Sigmoid colon (tissue), 7 donors: Measurements from ENCODE around the gene METRN. TPM values are rescaled to one million over a fixed set of nuclear protein-coding genes. Genes with fewer than 3 reads are reported as not detected.

Experiments used
- DNase-seq: peaks from one replicate; pipeline ENCODE4 v3.0.0-alpha.2; 2019
- H3K27ac ChIP-seq, 4 donors: fragments of 200-600 bp; sonication (generic); one replicate each; pipeline ENCODE4 v1.5.1; 2016 to 2019; ENCODE audit warnings: mild to moderate bottlenecking in 1 of 4
- H3K27me3 ChIP-seq, 3 donors: fragments of 200-600 bp; sonication (generic); one replicate each; pipeline ENCODE4 v1.5.1; 2019; ENCODE audit warnings: mild to moderate bottlenecking in 1 of 3
- H3K36me3 ChIP-seq, 4 donors: fragments of 200-600 bp; sonication (generic); one replicate each; pipeline ENCODE4 v1.5.1; 2016 to 2019
- H3K4me1 ChIP-seq, 4 donors: fragments of 200-600 bp; sonication (generic); one replicate each; pipeline ENCODE4 v1.5.1; 2017 to 2019
- H3K4me3 ChIP-seq, 4 donors: fragments of 200-600 bp; sonication (generic); one replicate each; pipeline ENCODE4 v1.5.1; 2017 to 2019; ENCODE audit warnings: mild to moderate bottlenecking in 2 of 4, moderate library complexity in 1 of 4
- H3K9me3 ChIP-seq, 4 donors: fragments of 200-600 bp in 3 of 4; sonication (generic) in 3 of 4; one replicate each; pipeline versions ENCODE4 v1.5.1 to v1.6.1; 2013 to 2019
- CTCF ChIP-seq, 4 experiments: fragments of 450-650 bp in 3 of 4; fragments of 200-600 bp in 1 of 4; IDR thresholded peaks; one replicate each; pipeline ENCODE4 v1.5.1; 2016 to 2019; ENCODE audit warnings: antibody characterized with exemption in 4 of 4, mild to moderate bottlenecking in 3 of 4, moderate library complexity in 2 of 4
- EP300 ChIP-seq, 4 donors: sonication (generic); formaldehyde crosslinking; IDR thresholded peaks; one replicate each; pipeline ENCODE4 v1.6.1; 2017; ENCODE audit warnings: antibody characterized with exemption in 4 of 4
- POLR2A ChIP-seq, 2 donors: fragments of 450-650 bp; IDR thresholded peaks; one replicate each; pipeline ENCODE4 v1.6.1; 2016; ENCODE audit warnings: antibody characterized with exemption in 2 of 2, mild to moderate bottlenecking in 2 of 2, moderate library complexity in 2 of 2
- POLR2AphosphoS5 ChIP-seq, 4 donors: sonication (generic); formaldehyde crosslinking; IDR thresholded peaks; one replicate each; pipeline ENCODE4 v1.6.1; 2017; ENCODE audit warnings: antibody characterized with exemption in 4 of 4
- WGBS, 2 donors: extraction: QIAGEN DNeasy Blood & Tissue Kit; methylation state at CpG; one replicate each; pipeline ENCODE4 v1.1.7; 2013; 5-methylcytosine and 5-hydroxymethylcytosine counted together
- intact Hi-C: fragments of 100-400 bp; cut with DNase I; formaldehyde crosslinking; loops from one replicate; pipeline ENCODE4 v1.15.1; 2023
- polyA plus RNA-seq, 3 donors: library from polyadenylated mRNA; stranded (reverse); fragments of 200-250 nt; gene quantifications; one replicate each; pipeline ENCODE4 v1.2.3, GENCODE V29; 2013
- total RNA-seq, 4 donors: library from RNA; depleted of rRNA; stranded (reverse); fragments of >200 nt; gene quantifications; one replicate each; pipeline ENCODE4 v1.1.0, GENCODE V29; 2016
- donor health status: healthy with polysubstance abuse.
- donor health status: Bipolar disorder and iron deficiency.
- donor health status: healthy.

The METRN gene
- total and polyA plus RNA-seq, 7 donors, result 16.5 to 49.9 (median 31.8) TPM

GRCh38 chr16:668519-669171 lies 46.3 kb upstream of the METRN start:
- H3K4me1 ChIP-seq, result peaks cover 0 to 28% (median 22%) of the 10 kb centered on the region in 4 donors
- peak overlapping the region; percentile 82 to 94 (median 86) for H3K27ac ChIP-seq
- TF ChIP-seq EP300 (IDR thresholded peaks at IDR 0.05) (no peak), POLR2AphosphoS5 (IDR thresholded peaks at IDR 0.05) (no peak), POLR2A (IDR thresholded peaks at IDR 0.05) (no peak), CTCF (IDR thresholded peaks at IDR 0.05) (no peak)
- no peaks in the 10 kb centered on the region for H3K9me3 ChIP-seq
- intact Hi-C loops, result loop anchor here (10.0 kb wide), 1 partner anchor 284 kb away; the partner anchor contains the start of gene PGAP6
- no peaks in the 10 kb centered on the region for H3K27me3 ChIP-seq
- H3K4me3 ChIP-seq, result peak overlapping the region; percentile 62 to 99 (median 86)
- WGBS, 2 donors, result 5 to 10% methylated on average over 50 of the region's 50 CpGs
- H3K36me3 ChIP-seq, result peaks cover 33 to 43% (median 39%) of the 10 kb centered on the region in 4 donors
- DNase-seq, result no peak

GRCh38 chr16:669666-670065 lies 45.3 kb upstream of the METRN start:
- WGBS, 2 donors, result 95 to 96% methylated on average over 13 of the region's 13 CpGs
- no peak for TF ChIP-seq CTCF (IDR thresholded peaks at IDR 0.05)
- no peak for TF ChIP-seq POLR2AphosphoS5 (IDR thresholded peaks at IDR 0.05)
- no peak for TF ChIP-seq EP300 (IDR thresholded peaks at IDR 0.05)
- no peak for TF ChIP-seq POLR2A (IDR thresholded peaks at IDR 0.05)

GRCh38 chr16:670485-671352 lies 44.2 kb upstream of the METRN start:
- H3K27ac ChIP-seq, result no peak overlapping the region
- no peaks in the 10 kb centered on the region for H3K9me3 ChIP-seq
- TF ChIP-seq CTCF (IDR thresholded peaks at IDR 0.05), result no peak
- no peak for TF ChIP-seq EP300 (IDR thresholded peaks at IDR 0.05)
- no peak for TF ChIP-seq POLR2AphosphoS5 (IDR thresholded peaks at IDR 0.05)
- TF ChIP-seq POLR2A (IDR thresholded peaks at IDR 0.05), result no peak
- intact Hi-C loops, result no loop called here
- no peak overlapping the region for H3K4me3 ChIP-seq
- WGBS, 2 donors, result 92 to 93% methylated on average over 52 of the region's 52 CpGs
- H3K4me1 ChIP-seq, result peaks cover 0 to 40% (median 32%) of the 10 kb centered on the region in 4 donors
- peaks cover 33 to 48% (median 39%) of the 10 kb centered on the region in 4 donors for H3K36me3 ChIP-seq
- H3K27me3 ChIP-seq, result no peaks in the 10 kb centered on the region
- no peak for DNase-seq

More at GRCh38 chr16:669666-670065, 45.3 kb upstream of the METRN start:
- intact Hi-C loops, result loop anchor here (10.0 kb wide), 1 partner anchor 285 kb away; the partner anchor contains the start of gene PGAP6
- no peak for DNase-seq
- H3K27me3 ChIP-seq, result no peaks in the 10 kb centered on the region
- H3K36me3 ChIP-seq, result peaks cover 33 to 48% (median 39%) of the 10 kb centered on the region in 4 donors
- H3K4me3 ChIP-seq, result no peak overlapping the region
- peaks cover 0 to 29% (median 23%) of the 10 kb centered on the region in 4 donors for H3K4me1 ChIP-seq
- H3K9me3 ChIP-seq, result no peaks in the 10 kb centered on the region
- no peak overlapping the region for H3K27ac ChIP-seq

GRCh38 chr16:671353-672131 lies 43.4 kb upstream of the METRN start:
- Histone ChIP-seq H3K36me3 (peaks cover 33 to 48% (median 39%) of the 10 kb centered on the region in 4 donors), H3K27ac (no peak overlapping the region), H3K27me3 (no peaks in the 10 kb centered on the region), H3K4me3 (no peak overlapping the region), H3K9me3 (no peaks in the 10 kb centered on the region), H3K4me1 (peaks cover 0 to 47% (median 36%) of the 10 kb centered on the region in 4 donors)
- 86 to 91% methylated on average over 40 of the region's 40 CpGs for WGBS, 2 donors
- DNase-seq, result no peak
- intact Hi-C loops, result no loop called here
- TF ChIP-seq POLR2AphosphoS5 (IDR thresholded peaks at IDR 0.05) (no peak), EP300 (IDR thresholded peaks at IDR 0.05) (no peak), CTCF (IDR thresholded peaks at IDR 0.05) (no peak), POLR2A (IDR thresholded peaks at IDR 0.05) (no peak)
